Activated naive CD4-positive, alpha-beta T cell treated with anti-CD3 and anti-CD28 coated beads, Interleukin-2, amount 10 ng/mL, durations not matched to agents 5 hours and 36 hours (primary cell): ENCODE data around the gene P4HA3. TPM values are rescaled to one million over a fixed set of nuclear protein-coding genes. Genes with fewer than 3 reads are reported as not detected.

Experiments
- total RNA-seq, 2 experiments: library from RNA; stranded (reverse); gene quantifications; one replicate each; pipeline ENCODE4 v1.2.3, GENCODE V29; 2021

The P4HA3 gene
- total RNA-seq = not detected

GRCh38 chr11:74311352-74311926 is at the start of gene P4HA3:
TSS of gene P4HA3 (minus strand) at chr11:74311640. CDS start at chr11:74311611, 29 bp downstream.

Other genes starting within 250 kb of the P4HA3 start
- 10 to 100 TPM; 21.7 to 29.0 TPM for gene C2CD3, start 140.6 kb downstream of the P4HA3 start, total RNA-seq
- 10 to 100 TPM; 21.4 to 23.6 TPM for gene PPME1, start 140.4 kb downstream of the P4HA3 start, total RNA-seq
- 1 to 10 TPM; 6.8 to 7.1 TPM for gene PGM2L1, start 86.8 kb upstream of the P4HA3 start, total RNA-seq
- gene KCNE3, start 155.9 kb upstream of the P4HA3 start, total RNA-seq = not detected
- gene LIPT2, start 182.1 kb upstream of the P4HA3 start, total RNA-seq = 1 to 10 TPM; 4.3 to 5.4 TPM